Testis (tissue), 3 donors: ENCODE measurements around the gene XPO5. TPM values are rescaled to one million over a fixed set of nuclear protein-coding genes. Genes with fewer than 3 reads are reported as not detected.
"Not testable (repeated sequence)": the region's sequence is repeated elsewhere in the genome, so short reads cannot be mapped to it uniquely, and the experiment has no call there.

Experiments used
- DNase-seq: peaks from one replicate; pipeline ENCODE4 v3.0.0-alpha.2; 2019
- H3K27ac ChIP-seq, 2 donors: fragments of 200-600 bp; sonication (generic); one replicate each; pipeline ENCODE4 v1.5.1; 2019
- H3K27me3 ChIP-seq: fragments of 200-600 bp; sonication (generic); one replicate; pipeline ENCODE4 v1.5.1; 2019
- H3K36me3 ChIP-seq: fragments of 200-600 bp; sonication (generic); one replicate; pipeline ENCODE4 v1.5.1; 2017; ENCODE audit warnings: low read depth; ENCODE audit errors: missing control alignments
- H3K4me1 ChIP-seq: fragments of 200-600 bp; sonication (generic); one replicate; pipeline ENCODE4 v1.5.1; 2019
- H3K4me3 ChIP-seq, 2 donors: fragments of 200-600 bp; sonication (generic); one replicate each; pipeline ENCODE4 v1.5.1; 2017 to 2019
- H3K9me3 ChIP-seq: fragments of 200-600 bp; sonication (generic); one replicate; pipeline ENCODE4 v1.5.1; 2017
- POLR2A ChIP-seq: fragments of 450-650 bp; IDR thresholded peaks from one replicate; pipeline ENCODE4 v1.6.1; 2017; ENCODE audit warnings: antibody characterized with exemption, mild to moderate bottlenecking, moderate library complexity
- WGBS, 2 donors: methylation state at CpG; one replicate each; pipeline ENCODE4 v1.1.5; 2018; 5-methylcytosine and 5-hydroxymethylcytosine counted together
- intact Hi-C: fragments of 100-400 bp; cut with DNase I; formaldehyde crosslinking; loops from one replicate; pipeline ENCODE4 v1.15.1; 2023; ENCODE audit warnings: low total_unique reads
- polyA plus RNA-seq: library from polyadenylated mRNA; stranded (reverse); fragments of 350-450 nt; fragmentation: Illumina TruSeq; extraction: RNeasy Lipid Tissue Mini Kit (QIAGEN cat#74804); gene quantifications from one replicate; pipeline ENCODE4 v1.2.3, GENCODE V29; 2014; ENCODE audit warnings: low read depth, low replicate concordance; ENCODE audit not compliant: insufficient read depth
- total RNA-seq, 2 donors: library from RNA; depleted of rRNA; stranded (reverse); fragments of >200 nt; gene quantifications; one replicate each; pipeline ENCODE4 v1.2.3, GENCODE V29; 2016
- TF ChIP-seq, protein P1 (sequence below), 3 experiments: fragments of 450-650 bp in 2 of 3; fragments of 200-600 bp in 1 of 3; sonication (generic) in 1 of 3; IDR thresholded peaks; one replicate each; pipeline ENCODE4 v1.5.1; 2016 to 2019; ENCODE audit warnings: antibody characterized with exemption in 3 of 3, mild to moderate bottlenecking in 2 of 3, moderate library complexity in 1 of 3

Gene XPO5
- total and polyA plus RNA-seq, 3 donors from 2014 or later: 53.7 to 79.1 (median 65.8) TPM

DNA sequence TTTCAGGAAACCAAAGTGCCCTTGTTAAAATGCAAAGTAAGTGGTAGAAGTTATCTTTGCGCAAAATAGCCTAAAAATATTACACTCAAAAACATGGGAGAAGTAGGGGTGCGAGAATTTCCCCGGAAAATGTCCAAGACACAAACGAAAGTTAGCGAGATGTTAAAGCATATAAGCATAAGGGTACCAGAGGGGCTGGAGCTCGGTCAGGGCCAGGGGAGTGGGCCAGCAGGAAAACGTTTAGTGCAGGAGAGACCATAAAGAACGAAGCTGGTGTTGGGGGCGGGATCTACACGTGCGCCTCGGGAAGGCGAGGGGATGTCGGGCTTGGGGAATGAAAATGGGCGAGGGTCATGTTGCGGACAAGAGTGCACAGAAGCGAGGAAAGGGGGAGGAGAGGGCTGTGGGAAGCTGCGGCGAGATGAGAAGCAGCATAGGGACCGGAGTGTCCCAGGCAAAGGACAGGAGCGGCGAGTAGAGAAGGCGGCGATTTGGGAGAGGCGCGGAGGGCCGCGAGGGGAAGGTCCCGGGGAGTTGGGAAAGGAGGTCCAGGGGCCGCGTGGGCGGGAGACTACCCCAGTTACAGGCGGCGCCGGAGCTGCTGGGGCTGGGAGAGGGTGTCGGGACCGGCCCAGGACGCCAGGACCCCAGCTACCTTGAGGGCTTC lies 600 bp downstream of the XPO5 start:
- peak overlapping the region; percentile 95 for H3K4me3 ChIP-seq
- intact Hi-C loops: no loop called here
- no peaks in the 10 kb centered on the region for H3K36me3 ChIP-seq
- no peaks in the 10 kb centered on the region for H3K27me3 ChIP-seq
- TF ChIP-seq, protein P1, sequence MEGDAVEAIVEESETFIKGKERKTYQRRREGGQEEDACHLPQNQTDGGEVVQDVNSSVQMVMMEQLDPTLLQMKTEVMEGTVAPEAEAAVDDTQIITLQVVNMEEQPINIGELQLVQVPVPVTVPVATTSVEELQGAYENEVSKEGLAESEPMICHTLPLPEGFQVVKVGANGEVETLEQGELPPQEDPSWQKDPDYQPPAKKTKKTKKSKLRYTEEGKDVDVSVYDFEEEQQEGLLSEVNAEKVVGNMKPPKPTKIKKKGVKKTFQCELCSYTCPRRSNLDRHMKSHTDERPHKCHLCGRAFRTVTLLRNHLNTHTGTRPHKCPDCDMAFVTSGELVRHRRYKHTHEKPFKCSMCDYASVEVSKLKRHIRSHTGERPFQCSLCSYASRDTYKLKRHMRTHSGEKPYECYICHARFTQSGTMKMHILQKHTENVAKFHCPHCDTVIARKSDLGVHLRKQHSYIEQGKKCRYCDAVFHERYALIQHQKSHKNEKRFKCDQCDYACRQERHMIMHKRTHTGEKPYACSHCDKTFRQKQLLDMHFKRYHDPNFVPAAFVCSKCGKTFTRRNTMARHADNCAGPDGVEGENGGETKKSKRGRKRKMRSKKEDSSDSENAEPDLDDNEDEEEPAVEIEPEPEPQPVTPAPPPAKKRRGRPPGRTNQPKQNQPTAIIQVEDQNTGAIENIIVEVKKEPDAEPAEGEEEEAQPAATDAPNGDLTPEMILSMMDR (IDR thresholded peaks at IDR 0.05): no peak
- no peak for TF ChIP-seq POLR2A
- H3K4me1 ChIP-seq: peaks cover 15% of the 10 kb centered on the region
- no peaks in the 10 kb centered on the region for H3K9me3 ChIP-seq
- peak; percentile 38 for DNase-seq
- WGBS, 2 donors: 0% methylated on average over 38 of the region's 38 CpGs
- H3K27ac ChIP-seq: peak overlapping the region; percentile 61 to 66

DNA sequence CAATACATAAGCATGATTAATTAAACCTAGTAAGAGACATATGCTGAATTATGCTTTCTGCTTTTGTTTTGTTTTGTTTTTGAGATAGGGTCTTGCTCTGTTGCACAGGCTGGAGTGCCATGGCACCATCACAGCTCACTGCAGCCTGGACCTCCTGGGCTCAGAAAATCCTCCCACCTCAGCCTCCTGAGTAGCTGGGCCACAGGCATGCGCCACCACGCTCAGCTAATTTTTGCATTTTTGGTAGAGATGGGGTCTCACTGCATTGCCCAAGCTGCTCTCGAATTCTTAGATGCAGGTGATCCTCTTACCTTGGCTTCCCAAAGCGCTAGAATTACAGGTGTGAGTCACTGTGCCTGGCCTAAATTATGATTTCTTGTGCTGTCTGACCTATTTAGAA lies 3.8 kb downstream of the XPO5 start:
- intact Hi-C loops: no loop called here
- Histone ChIP-seq H3K27me3 (no peaks in the 10 kb centered on the region), H3K27ac (no peak overlapping the region), H3K9me3 (no peaks in the 10 kb centered on the region), H3K4me3 (no peak overlapping the region), H3K4me1 (peaks cover 11% of the 10 kb centered on the region), H3K36me3 (no peaks in the 10 kb centered on the region)
- 91 to 96% methylated on average over 4 of the region's 4 CpGs for WGBS, 2 donors
- TF ChIP-seq, protein P1 (IDR thresholded peaks at IDR 0.05): no peak
- no peak for TF ChIP-seq POLR2A
- DNase-seq: no peak

DNA sequence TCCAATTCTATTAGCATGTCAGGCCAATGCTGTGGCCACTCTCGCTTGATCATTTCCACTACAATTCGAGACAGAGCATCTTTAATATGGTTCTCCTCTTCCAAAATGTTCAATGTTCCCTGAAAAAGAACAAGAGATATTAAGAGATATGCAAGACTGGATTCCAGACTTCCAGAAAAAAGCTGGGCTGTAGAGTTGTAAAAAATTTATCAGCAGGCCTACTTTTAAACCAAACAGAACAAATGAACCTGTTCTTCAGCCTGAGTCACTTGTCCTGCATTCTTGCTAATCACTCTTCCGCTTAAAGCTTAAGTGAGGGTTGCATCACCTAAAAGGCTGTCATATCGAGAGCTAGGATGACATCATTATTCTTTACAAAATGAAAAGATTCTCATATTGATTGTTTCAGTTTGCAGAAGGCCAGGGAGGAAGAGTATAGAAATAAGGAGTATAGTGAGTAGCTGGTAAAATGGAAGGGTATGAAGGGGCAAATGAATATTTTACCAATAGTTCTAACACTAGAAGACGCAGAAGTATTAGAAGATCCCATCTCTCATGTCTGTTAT lies 4.9 kb downstream of the XPO5 start:
- H3K36me3 ChIP-seq: no peaks in the 10 kb centered on the region
- intact Hi-C loops: no loop called here

DNA sequence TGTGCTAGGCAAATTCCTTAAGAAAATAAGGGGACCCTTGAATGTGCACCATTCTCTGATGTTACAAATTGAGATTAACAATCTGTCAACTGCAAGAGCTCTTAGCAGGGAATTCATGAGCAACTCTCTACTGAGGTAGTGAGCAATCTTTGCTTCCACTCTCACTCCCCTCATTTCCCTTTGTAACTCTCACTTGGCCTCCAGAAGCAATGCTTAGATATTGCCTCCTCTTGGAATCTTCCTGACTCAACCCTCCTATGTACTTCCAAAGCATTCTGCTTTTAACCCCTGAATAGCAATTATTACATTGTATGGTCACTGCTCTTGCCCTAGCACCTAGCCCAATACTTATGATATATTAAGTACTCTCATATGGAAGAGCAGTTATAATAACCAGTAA lies 16.5 kb downstream of the XPO5 start:
- intact Hi-C loops: no loop called here
- TF ChIP-seq, protein P1 (IDR thresholded peaks at IDR 0.05): no peak
- TF ChIP-seq POLR2A: no peak
- DNase-seq: no peak
- H3K36me3 ChIP-seq: no peaks in the 10 kb centered on the region
- H3K27ac ChIP-seq: no peak overlapping the region
- no peaks in the 10 kb centered on the region for H3K9me3 ChIP-seq
- no peaks in the 10 kb centered on the region for H3K27me3 ChIP-seq
- H3K4me3 ChIP-seq: no peak overlapping the region
- no peaks in the 10 kb centered on the region for H3K4me1 ChIP-seq

More for the DNA sequence above, 4.9 kb downstream of the XPO5 start:
- Histone ChIP-seq H3K4me3 (no peak overlapping the region), H3K27me3 (no peaks in the 10 kb centered on the region), H3K4me1 (peaks cover 8% of the 10 kb centered on the region), H3K27ac (no peak overlapping the region), H3K9me3 (no peaks in the 10 kb centered on the region)
- TF ChIP-seq, protein P1 (IDR thresholded peaks at IDR 0.05): no peak
- TF ChIP-seq POLR2A: no peak
- 82 to 93% methylated on average over 5 of the region's 5 CpGs for WGBS, 2 donors
- no peak for DNase-seq

DNA sequence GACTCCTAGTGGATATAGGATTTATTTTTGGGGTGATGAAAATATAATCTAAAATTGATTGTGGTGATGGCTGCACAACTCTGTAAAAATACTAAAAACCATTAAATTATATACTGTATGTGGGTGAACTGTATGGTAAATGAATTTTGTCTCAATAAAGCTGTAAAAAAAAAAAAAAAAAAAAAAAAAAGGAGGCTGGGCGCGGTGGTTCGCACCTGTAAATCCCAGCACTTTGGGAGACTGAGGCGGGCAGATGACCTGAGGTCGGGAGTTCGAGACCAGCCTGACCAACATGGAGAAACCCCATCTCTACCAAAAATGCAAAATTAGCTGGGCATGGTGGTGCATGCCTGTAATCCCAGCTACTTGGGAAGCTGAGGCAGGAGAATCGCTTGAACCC lies 18.2 kb downstream of the XPO5 start:
- intact Hi-C loops, DNase-seq, H3K4me3 ChIP-seq, H3K9me3 ChIP-seq, H3K4me1 ChIP-seq, H3K36me3 ChIP-seq, H3K27me3 ChIP-seq, H3K27ac ChIP-seq: not testable (repeated sequence)
- 97 to 99% methylated on average over 7 of the region's 7 CpGs for WGBS, 2 donors
